GM23248 (cell line): ENCODE measurements around the gene GRIA4.

ENCODE experiments used
- EZH2 ChIP-seq: fragments of 200-600 bp; sonication (generic); IDR thresholded peaks from 2 replicates; pipeline ENCODE4 v1.6.1; 2018; ENCODE audit warnings: antibody characterized with exemption, mild to moderate bottlenecking; ENCODE audit not compliant: insufficient read depth, poor library complexity, severe bottlenecking
- EZH2phosphoT487 ChIP-seq: fragments of 200-600 bp; sonication (generic); IDR thresholded peaks from 2 replicates; pipeline ENCODE4 v1.6.1; 2018; ENCODE audit warnings: antibody characterized with exemption, moderate library complexity, mild to moderate bottlenecking, low read depth; ENCODE audit not compliant: insufficient read depth

DNA sequence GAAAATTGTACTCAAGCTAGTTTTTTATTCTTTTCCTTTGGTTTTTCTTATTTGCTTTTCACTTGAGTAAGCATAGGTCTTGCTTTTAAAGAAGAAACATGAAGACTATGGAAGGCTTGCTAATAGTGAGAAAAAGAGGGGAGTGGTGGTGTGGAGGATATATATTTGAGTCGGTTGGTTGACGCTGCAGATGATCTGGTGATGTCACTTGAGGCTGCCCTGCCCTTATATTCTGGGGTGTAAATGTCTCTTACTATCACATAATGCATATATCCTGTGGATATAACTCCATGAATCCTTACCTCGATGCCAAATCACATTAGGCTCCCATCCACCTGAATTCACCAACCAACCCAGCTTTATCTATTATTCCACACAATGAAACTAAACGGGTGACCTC is 2.9 kb downstream of the GRIA4 start:
- TF ChIP-seq EZH2 (no peak), EZH2phosphoT487 (no peak)
